ENCODE data around the gene PLCL1.

The PLCL1 gene

GRCh38 chr2:197950006-197950405 is 145.6 kb downstream of the PLCL1 start:
- DNase-seq: no peak

- DNase-seq: no peak
Measured at GRCh38 chr2:197950724-197951123, 146.3 kb downstream of the PLCL1 start.

GRCh38 chr2:197952540-197953202 is 148.3 kb downstream of the PLCL1 start:
- DNase-seq: no peak

GRCh38 chr2:197954328-197954727 is 149.9 kb downstream of the PLCL1 start:
- peak in 1 of 51 donors; percentile 30 for DNase-seq

- no peak for DNase-seq
Measured at GRCh38 chr2:197958592-197959150, 154.3 kb downstream of the PLCL1 start.

- DNase-seq: no peak
Measured at GRCh38 chr2:197959383-197959782, 155.0 kb downstream of the PLCL1 start.

- no peak for DNase-seq
Measured at GRCh38 chr2:197960786-197961185, 156.4 kb downstream of the PLCL1 start.

GRCh38 chr2:197964720-197965119 is 160.3 kb downstream of the PLCL1 start:
- DNase-seq: no peak

GRCh38 chr2:197965756-197966155 is 161.4 kb downstream of the PLCL1 start:
- no peak for DNase-seq

- DNase-seq: no peak
Measured at GRCh38 chr2:197969391-197969893, 165.0 kb downstream of the PLCL1 start.

GRCh38 chr2:197972061-197972460 is 167.7 kb downstream of the PLCL1 start:
- DNase-seq: no peak

- no peak for DNase-seq
Measured at GRCh38 chr2:197972587-197972986, 168.2 kb downstream of the PLCL1 start.

- no peak for DNase-seq
Measured at GRCh38 chr2:197973772-197974171, 169.4 kb downstream of the PLCL1 start.

GRCh38 chr2:197975931-197976519 is 171.6 kb downstream of the PLCL1 start:
- DNase-seq: no peak

GRCh38 chr2:197978971-197979370 is 174.6 kb downstream of the PLCL1 start:
- DNase-seq: no peak

- DNase-seq: no peak
Measured at GRCh38 chr2:197982565-197982964, 178.2 kb downstream of the PLCL1 start.

- DNase-seq: no peak
Measured at GRCh38 chr2:197985029-197985638, 180.7 kb downstream of the PLCL1 start.

- no peak for DNase-seq
Measured at GRCh38 chr2:197986977-197987376, 182.6 kb downstream of the PLCL1 start.

GRCh38 chr2:197990356-197990755 is 186.0 kb downstream of the PLCL1 start:
- no peak for DNase-seq

- no peak for DNase-seq
Measured at GRCh38 chr2:197992482-197993133, 188.2 kb downstream of the PLCL1 start.

GRCh38 chr2:197993363-197993762 is 189.0 kb downstream of the PLCL1 start:
- DNase-seq: no peak

- no peak for DNase-seq
Measured at GRCh38 chr2:197993830-197994229, 189.4 kb downstream of the PLCL1 start.
